ENCODE results near the gene ANKRD6.

Gene ANKRD6

DNA sequence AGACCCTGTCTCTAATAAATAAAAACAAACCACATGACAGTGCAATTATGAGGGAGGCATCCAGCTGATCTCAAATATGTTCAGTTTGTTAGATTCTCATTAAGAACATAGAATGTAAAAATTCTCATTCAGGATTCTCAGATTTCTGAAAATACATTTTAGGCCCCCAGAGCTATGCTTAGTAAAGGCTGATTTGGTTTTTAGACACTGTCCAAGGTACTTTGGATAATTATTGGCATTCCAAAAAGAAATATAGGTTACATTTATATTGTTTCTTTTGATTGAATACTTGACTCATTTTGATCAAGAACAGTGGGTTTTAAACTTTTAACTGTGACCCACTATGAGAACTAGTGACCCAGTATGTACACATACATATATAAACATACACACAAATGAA, 55.5 kb downstream of the ANKRD6 start:
- no peak for DNase-seq (ENCODE audit: low read depth)
- no peak for TF ChIP-seq CTCF (IDR thresholded peaks at IDR 0.05; ENCODE audit: control insufficient read depth, insufficient read depth, low read depth, low read length, missing control alignments)
- H3K4me3 ChIP-seq (ENCODE audit: control insufficient read depth, low read depth, low read length), result no peak overlapping the region

- H3K4me3 ChIP-seq (ENCODE audit: control insufficient read depth, low read depth, low read length), result no peak overlapping the region
- TF ChIP-seq CTCF (IDR thresholded peaks at IDR 0.05; ENCODE audit: control insufficient read depth, insufficient read depth, low read depth, low read length, missing control alignments), result no peak
- DNase-seq (ENCODE audit: low read depth), result no peak
Measured at GRCh38 chr6:89489078-89489477, 56.1 kb downstream of the ANKRD6 start.

DNA sequence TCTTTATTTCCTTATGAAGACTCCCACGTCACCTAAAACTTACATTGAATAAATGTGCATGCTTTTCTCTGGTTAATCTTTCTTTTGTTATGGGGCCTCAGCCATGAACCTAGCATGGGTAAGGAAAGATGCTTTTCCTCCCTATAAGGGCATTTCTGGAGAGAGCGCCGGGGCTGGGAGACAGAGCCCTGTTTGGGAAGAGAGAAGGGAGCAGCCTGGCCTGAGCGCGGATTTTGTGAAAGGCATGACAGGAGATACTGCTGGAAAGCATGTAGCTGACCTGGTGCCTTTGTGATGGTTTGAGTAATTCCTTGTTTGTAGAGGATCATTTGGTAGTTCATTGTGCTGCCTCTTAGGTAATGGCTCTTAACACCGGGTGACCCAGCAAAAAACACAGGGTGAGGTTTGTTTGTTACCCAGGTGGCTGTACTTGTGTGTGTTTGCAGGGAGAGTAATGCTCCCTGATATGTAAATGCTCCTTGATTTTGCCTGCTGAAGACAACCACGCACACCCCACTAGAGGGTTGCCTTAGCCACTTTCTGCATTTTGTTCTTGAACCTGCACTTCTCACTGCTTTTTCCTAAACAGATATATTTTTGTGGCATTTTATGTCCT, 59.2 kb downstream of the ANKRD6 start:
- DNase-seq (ENCODE audit: low read depth), result no peak
- no peak for TF ChIP-seq CTCF (IDR thresholded peaks at IDR 0.05; ENCODE audit: control insufficient read depth, insufficient read depth, low read depth, low read length, missing control alignments)
- H3K4me3 ChIP-seq (ENCODE audit: control insufficient read depth, low read depth, low read length), result no peak overlapping the region

DNA sequence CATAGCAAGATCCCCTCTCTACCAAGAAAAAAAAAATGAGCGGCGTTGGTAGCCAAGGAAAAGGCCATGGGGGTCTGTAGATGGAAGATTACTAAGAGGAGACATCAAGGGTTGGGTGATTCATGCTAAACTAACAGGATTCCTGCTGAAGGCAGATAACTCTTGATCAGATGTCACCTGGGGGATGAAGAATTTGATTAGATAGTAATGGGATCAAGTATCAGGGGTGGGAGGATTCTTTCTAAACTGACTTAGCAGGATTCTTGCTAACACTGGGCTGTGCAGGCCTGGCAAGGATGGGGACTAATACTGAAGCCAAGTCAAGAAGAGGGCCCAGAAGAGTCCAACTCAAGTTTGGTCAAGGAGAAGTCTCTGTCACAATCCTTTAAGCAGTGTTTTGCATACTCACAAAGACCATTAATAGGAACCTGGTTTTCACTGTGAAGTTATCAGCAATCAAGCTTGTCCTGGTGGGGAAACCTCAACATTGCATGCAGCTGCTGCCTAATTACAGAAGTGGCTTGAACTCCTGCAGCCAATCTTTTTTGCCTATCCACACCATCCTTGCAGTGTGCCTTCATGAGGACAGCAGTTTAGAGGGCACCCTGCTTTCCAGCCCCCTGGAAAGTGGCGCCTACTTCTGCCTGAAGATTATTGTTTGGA, 61.3 kb downstream of the ANKRD6 start:
- DNase-seq (ENCODE audit: low read depth), result no peak
- no peak for TF ChIP-seq CTCF (IDR thresholded peaks at IDR 0.05; ENCODE audit: control insufficient read depth, insufficient read depth, low read depth, low read length, missing control alignments)
- H3K4me3 ChIP-seq (ENCODE audit: control insufficient read depth, low read depth, low read length), result no peak overlapping the region

GRCh38 chr6:89495961-89496535, 63.1 kb downstream of the ANKRD6 start:
- DNase-seq (ENCODE audit: low read depth), result no peak
- no peak for TF ChIP-seq CTCF (IDR thresholded peaks at IDR 0.05; ENCODE audit: control insufficient read depth, insufficient read depth, low read depth, low read length, missing control alignments)
- H3K4me3 ChIP-seq (ENCODE audit: control insufficient read depth, low read depth, low read length), result no peak overlapping the region

GRCh38 chr6:89500611-89501010, 67.7 kb downstream of the ANKRD6 start:
- no peak overlapping the region for H3K4me3 ChIP-seq (ENCODE audit: control insufficient read depth, low read depth, low read length)
- no peak for DNase-seq (ENCODE audit: low read depth)
- no peak for TF ChIP-seq CTCF (IDR thresholded peaks at IDR 0.05; ENCODE audit: control insufficient read depth, insufficient read depth, low read depth, low read length, missing control alignments)

Measured in AG09309 (cell line).